IPS-NIHi7 (cell line): ENCODE data around the gene PAK1IP1.
A peak's percentile ranks its signal among the peaks of the same experiment; 100 is the strongest.
"Not testable (repeated sequence)": the region's sequence is repeated elsewhere in the genome, so short reads cannot be mapped to it uniquely, and the experiment has no call there.

Source experiments
- DNase-seq: peaks from one replicate; pipeline ENCODE4 v3.0.0; 2012; ENCODE audit warnings: mixed read lengths; ENCODE audit errors: extremely low spot score

The PAK1IP1 gene

GRCh38 chr6:10692965-10693538 lies 1.7 kb upstream of the PAK1IP1 start:
- no peak for DNase-seq

GRCh38 chr6:10695086-10695657 lies 400 bp downstream of the PAK1IP1 start:
- no peak for DNase-seq

GRCh38 chr6:10696655-10697054 lies 1.9 kb downstream of the PAK1IP1 start:
- DNase-seq: no peak

GRCh38 chr6:10713962-10714361 lies 19.2 kb downstream of the PAK1IP1 start:
- DNase-seq: no peak

GRCh38 chr6:10719296-10719963 lies 24.7 kb downstream of the PAK1IP1 start:
- DNase-seq: no peak

GRCh38 chr6:10719964-10720264 lies 25.1 kb downstream of the PAK1IP1 start:
- no peak for DNase-seq

- no peak for DNase-seq
Observed at GRCh38 chr6:10720265-10720959, 25.6 kb downstream of the PAK1IP1 start.

- not testable (repeated sequence) for DNase-seq
Observed at GRCh38 chr6:10720960-10721849, 26.4 kb downstream of the PAK1IP1 start.

GRCh38 chr6:10721850-10722569 lies 27.2 kb downstream of the PAK1IP1 start:
- DNase-seq: no peak

GRCh38 chr6:10722570-10722819 lies 27.7 kb downstream of the PAK1IP1 start:
- no peak for DNase-seq

- DNase-seq: peak; percentile 99
Observed at GRCh38 chr6:10722820-10723566, 28.2 kb downstream of the PAK1IP1 start, which contains the start of gene TMEM14C. TMEM14C (plus strand) TSS chr6:10723070; CDS start chr6:10724614, 1,544 bp downstream.

GRCh38 chr6:10723567-10723881 lies 28.8 kb downstream of the PAK1IP1 start:
- DNase-seq: no peak

- DNase-seq: no peak
Observed at GRCh38 chr6:10725044-10725443, 30.3 kb downstream of the PAK1IP1 start.

GRCh38 chr6:10725716-10726115 lies 30.9 kb downstream of the PAK1IP1 start:
- DNase-seq: no peak

GRCh38 chr6:10730254-10730653 lies 35.5 kb downstream of the PAK1IP1 start:
- no peak for DNase-seq

GRCh38 chr6:10733151-10733715 lies 38.5 kb downstream of the PAK1IP1 start:
- DNase-seq: no peak

- DNase-seq: no peak
Observed at GRCh38 chr6:10733863-10734262, 39.1 kb downstream of the PAK1IP1 start.

- no peak for DNase-seq
Observed at GRCh38 chr6:10736731-10737130, 42.0 kb downstream of the PAK1IP1 start.

GRCh38 chr6:10740061-10740460 lies 45.3 kb downstream of the PAK1IP1 start:
- no peak for DNase-seq

- DNase-seq: not testable (repeated sequence)
Observed at GRCh38 chr6:10741643-10742042, 46.9 kb downstream of the PAK1IP1 start.

GRCh38 chr6:10742251-10742650 lies 47.5 kb downstream of the PAK1IP1 start:
- no peak for DNase-seq
